ENCODE data around the gene RTN4R. TPM values are rescaled to one million over a fixed set of nuclear protein-coding genes. Genes with fewer than 3 reads are reported as not detected.

RTN4R gene
- total and polyA plus RNA-seq, 3 donors from 2014 or later: 2.1 to 6.1 (median 5.1) TPM

DNA sequence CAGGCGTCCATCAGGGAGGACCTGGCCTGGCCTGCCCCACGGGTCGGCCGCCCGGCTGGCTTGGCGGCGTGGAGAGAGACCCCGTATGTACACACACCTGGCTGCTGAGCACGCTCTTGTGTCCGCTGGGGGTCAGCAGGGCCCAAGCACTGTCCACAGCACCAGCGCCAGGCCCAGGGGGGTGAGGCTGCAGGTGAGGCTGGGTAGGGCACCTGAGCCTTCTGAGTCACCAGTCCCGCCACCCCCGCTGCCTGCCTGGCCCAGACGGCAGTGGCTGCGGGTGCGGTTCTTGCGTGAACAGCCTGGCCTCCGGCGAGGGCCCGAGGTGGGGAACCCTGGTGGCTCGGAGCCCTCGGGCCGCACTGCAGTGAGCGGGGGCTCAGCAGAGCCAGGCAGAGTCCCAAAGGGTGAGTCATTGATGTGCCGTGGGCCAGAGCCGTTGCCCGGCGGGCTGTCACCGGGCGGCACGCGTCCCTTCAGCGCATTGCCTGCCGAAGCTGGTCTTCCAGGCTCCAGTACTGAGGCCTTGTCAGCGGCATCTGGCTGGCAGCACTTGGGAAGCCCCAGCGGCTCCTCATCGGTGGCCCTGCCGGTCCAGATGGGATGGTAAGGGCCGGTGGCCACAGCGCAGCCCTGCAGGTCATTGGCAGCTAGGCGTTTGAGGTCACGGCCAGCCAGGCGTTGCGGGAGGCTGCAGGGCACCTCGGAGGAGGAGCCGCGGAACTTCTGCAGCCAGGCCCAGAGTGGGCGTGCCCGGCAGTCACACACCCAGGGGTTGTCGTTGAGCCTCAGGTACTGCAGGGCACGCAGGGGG is 26.3 kb downstream of the RTN4R start:
- no peaks in the 10 kb centered on the region for H3K27me3 ChIP-seq
- no peak for DNase-seq
- no peak overlapping the region for H3K4me3 ChIP-seq
- H3K36me3 ChIP-seq (ENCODE audit: low read depth, missing control alignments): no peaks in the 10 kb centered on the region
- H3K27ac ChIP-seq: no peak overlapping the region
- WGBS, 2 donors: 93 to 95% methylated on average over 13 to 49 of the region's 51 CpGs
- H3K9me3 ChIP-seq: no peaks in the 10 kb centered on the region
- intact Hi-C loops (cut with DNase I; ENCODE audit: low total_unique reads): no loop called here
- TF ChIP-seq POLR2A (IDR thresholded peaks at IDR 0.05): no peak
- no peak for TF ChIP-seq CTCF (IDR thresholded peaks at IDR 0.05)
- peaks cover 30% of the 10 kb centered on the region for H3K4me1 ChIP-seq

- no peak for TF ChIP-seq CTCF (IDR thresholded peaks at IDR 0.05)
- TF ChIP-seq POLR2A (IDR thresholded peaks at IDR 0.05): no peak
- H3K36me3 ChIP-seq (ENCODE audit: low read depth, missing control alignments): no peaks in the 10 kb centered on the region
- intact Hi-C loops (cut with DNase I; ENCODE audit: low total_unique reads): no loop called here
- WGBS, 2 donors: 82 to 97% methylated on average over 5 to 7 of the region's 8 CpGs
- H3K27me3 ChIP-seq: no peaks in the 10 kb centered on the region
- no peaks in the 10 kb centered on the region for H3K9me3 ChIP-seq
- DNase-seq: no peak
- peaks cover 28% of the 10 kb centered on the region for H3K4me1 ChIP-seq
- no peak overlapping the region for H3K27ac ChIP-seq
- no peak overlapping the region for H3K4me3 ChIP-seq
These were observed 27.2 kb downstream of the RTN4R start for GRCh38 chr22:20240900-20241299.

GRCh38 chr22:20240447-20240764 is 27.7 kb downstream of the RTN4R start:
- Histone ChIP-seq H3K27ac (no peak overlapping the region), H3K9me3 (no peaks in the 10 kb centered on the region), H3K27me3 (no peaks in the 10 kb centered on the region), H3K4me1 (peaks cover 27% of the 10 kb centered on the region), H3K36me3 (ENCODE audit: low read depth, missing control alignments) (no peaks in the 10 kb centered on the region), H3K4me3 (no peak overlapping the region)
- no peak for TF ChIP-seq CTCF (IDR thresholded peaks at IDR 0.05)
- intact Hi-C loops (cut with DNase I; ENCODE audit: low total_unique reads): no loop called here
- DNase-seq: peak; percentile 55
- WGBS, 2 donors: 34 to 41% methylated on average over 7 to 14 of the region's 14 CpGs

- 67 to 71% methylated on average over 1 to 8 of the region's 9 CpGs for WGBS, 2 donors
- H3K4me1 ChIP-seq: peaks cover 27% of the 10 kb centered on the region
- intact Hi-C loops (cut with DNase I; ENCODE audit: low total_unique reads): no loop called here
- TF ChIP-seq POLR2A (IDR thresholded peaks at IDR 0.05): no peak
- no peak for TF ChIP-seq CTCF (IDR thresholded peaks at IDR 0.05)
- no peak overlapping the region for H3K4me3 ChIP-seq
- no peaks in the 10 kb centered on the region for H3K36me3 ChIP-seq (ENCODE audit: low read depth, missing control alignments)
- DNase-seq: no peak
- H3K27me3 ChIP-seq: no peaks in the 10 kb centered on the region
- H3K9me3 ChIP-seq: no peaks in the 10 kb centered on the region
- no peak overlapping the region for H3K27ac ChIP-seq
These were observed 28.3 kb downstream of the RTN4R start for GRCh38 chr22:20239676-20240446.

All from testis (tissue), 3 donors.